ENCODE data around the gene HNRNPK.

The HNRNPK gene

GRCh38 chr9:83934569-83935275, 45.3 kb downstream of the HNRNPK start:
- TF ChIP-seq EZH2 (IDR thresholded peaks at IDR 0.05; ENCODE audit: borderline replicate concordance, low read depth, low read length, severe bottlenecking) (no peak), CTCF (IDR thresholded peaks at IDR 0.05; ENCODE audit: borderline replicate concordance, extremely low read depth, low read length, poor library complexity, severe bottlenecking) (no peak)
- Histone ChIP-seq H3K4me3 (ENCODE audit: low read depth in 1 of 2, low read length in 2 of 2) (no peak overlapping the region), H3K4me1 (ENCODE audit: insufficient read depth, low read length) (peaks cover 21% of the 10 kb centered on the region), H2AFZ (ENCODE audit: low read depth, low read length) (no peak overlapping the region), H3K27me3 (ENCODE audit: insufficient read depth, low read length, poor library complexity) (no peaks in the 10 kb centered on the region), H3K9ac (ENCODE audit: low read depth, low read length) (no peak overlapping the region), H3K36me3 (ENCODE audit: insufficient read depth, low read length) (peaks cover 5% of the 10 kb centered on the region), H4K20me1 (ENCODE audit: insufficient read depth, low read length) (no peaks in the 10 kb centered on the region), H3K9me3 (ENCODE audit: insufficient read depth, low read length, severe bottlenecking) (no peaks in the 10 kb centered on the region), H3K27ac (ENCODE audit: low read length) (no peak overlapping the region), H3K4me2 (ENCODE audit: insufficient read depth, low read length) (no peak overlapping the region), H3K79me2 (ENCODE audit: insufficient read depth, low read length) (no peaks in the 10 kb centered on the region)
- no peak for DNase-seq
- ATAC-seq (ENCODE audit: insufficient read depth, low read depth), result no peak

DNA sequence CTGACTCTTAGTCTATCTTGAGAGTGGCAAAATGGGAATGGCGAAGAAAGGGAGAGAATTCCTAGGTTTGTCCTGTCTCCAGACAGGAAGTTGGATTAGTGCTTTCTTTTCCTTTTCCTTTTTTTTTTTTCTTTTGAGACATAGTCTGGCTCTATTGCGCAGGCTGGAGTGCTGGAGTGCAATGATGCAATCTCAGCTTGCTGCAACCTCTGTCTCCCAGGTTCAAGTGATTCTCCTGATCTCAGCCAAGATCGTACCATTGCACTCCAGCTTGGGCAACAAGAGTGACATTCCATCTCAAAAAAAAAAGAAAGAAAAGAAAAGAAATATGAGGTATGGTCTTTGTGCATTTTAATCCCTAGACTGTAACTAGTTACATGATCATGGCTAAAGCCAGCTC, 46.2 kb downstream of the HNRNPK start:
- ATAC-seq (ENCODE audit: insufficient read depth, low read depth), result no peak
- no peaks in the 10 kb centered on the region for H3K27me3 ChIP-seq (ENCODE audit: insufficient read depth, low read length, poor library complexity)
- H4K20me1 ChIP-seq (ENCODE audit: insufficient read depth, low read length), result no peaks in the 10 kb centered on the region
- peaks cover 21% of the 10 kb centered on the region for H3K4me1 ChIP-seq (ENCODE audit: insufficient read depth, low read length)
- H3K79me2 ChIP-seq (ENCODE audit: insufficient read depth, low read length), result no peaks in the 10 kb centered on the region
- no peak for TF ChIP-seq EZH2 (IDR thresholded peaks at IDR 0.05; ENCODE audit: borderline replicate concordance, low read depth, low read length, severe bottlenecking)
- TF ChIP-seq CTCF (IDR thresholded peaks at IDR 0.05; ENCODE audit: borderline replicate concordance, extremely low read depth, low read length, poor library complexity, severe bottlenecking), result no peak
- no peaks in the 10 kb centered on the region; the same call in 1 of the 2 replicates for H3K36me3 ChIP-seq (ENCODE audit: insufficient read depth, low read length)
- H3K9me3 ChIP-seq (ENCODE audit: insufficient read depth, low read length, severe bottlenecking), result no peaks in the 10 kb centered on the region
- H3K27ac ChIP-seq (ENCODE audit: low read length), result no peak overlapping the region
- no peak overlapping the region for H3K4me2 ChIP-seq (ENCODE audit: insufficient read depth, low read length)
- H2AFZ ChIP-seq (ENCODE audit: low read depth, low read length), result no peak overlapping the region
- no peak for DNase-seq
- H3K9ac ChIP-seq (ENCODE audit: low read depth, low read length), result no peak overlapping the region
- no peak overlapping the region for H3K4me3 ChIP-seq (ENCODE audit: low read depth in 1 of 2, low read length in 2 of 2)

DNA sequence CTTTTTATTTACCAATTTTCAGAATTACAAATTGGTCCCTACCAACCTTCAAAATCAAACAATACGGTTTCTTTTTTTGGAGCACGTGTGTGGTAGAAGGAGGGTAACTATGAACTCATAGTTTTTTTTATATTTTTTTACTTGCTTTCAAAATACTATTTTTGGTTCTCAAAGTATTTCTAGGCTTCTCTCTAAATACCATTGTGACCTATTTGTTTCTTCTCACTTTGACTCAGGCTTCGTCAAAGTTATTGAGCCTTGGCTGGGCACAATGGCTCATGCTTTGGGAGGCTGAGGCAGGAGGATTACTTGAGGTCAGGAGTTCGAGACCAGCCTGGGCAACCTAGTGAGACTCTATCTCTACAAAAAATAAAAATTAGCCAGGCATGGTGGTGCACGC, 47.2 kb downstream of the HNRNPK start:
- H3K27me3 ChIP-seq (ENCODE audit: insufficient read depth, low read length, poor library complexity), result no peaks in the 10 kb centered on the region
- peaks cover 21% of the 10 kb centered on the region for H3K4me1 ChIP-seq (ENCODE audit: insufficient read depth, low read length)
- H3K4me3 ChIP-seq (ENCODE audit: low read depth in 1 of 2, low read length in 2 of 2), result no peak overlapping the region
- DNase-seq (no peak), ATAC-seq (ENCODE audit: insufficient read depth, low read depth) (no peak)
- H3K9ac ChIP-seq (ENCODE audit: low read depth, low read length), result no peak overlapping the region
- no peak overlapping the region for H2AFZ ChIP-seq (ENCODE audit: low read depth, low read length)
- no peak overlapping the region for H3K4me2 ChIP-seq (ENCODE audit: insufficient read depth, low read length)
- H3K9me3 ChIP-seq (ENCODE audit: insufficient read depth, low read length, severe bottlenecking), result no peaks in the 10 kb centered on the region
- no peaks in the 10 kb centered on the region for H4K20me1 ChIP-seq (ENCODE audit: insufficient read depth, low read length)
- H3K79me2 ChIP-seq (ENCODE audit: insufficient read depth, low read length), result no peaks in the 10 kb centered on the region
- H3K27ac ChIP-seq (ENCODE audit: low read length), result no peak overlapping the region
- no peak for TF ChIP-seq EZH2 (IDR thresholded peaks at IDR 0.05; ENCODE audit: borderline replicate concordance, low read depth, low read length, severe bottlenecking)
- H3K36me3 ChIP-seq (ENCODE audit: insufficient read depth, low read length), result no peaks in the 10 kb centered on the region; the same call in 1 of the 2 replicates

GRCh38 chr9:83932011-83932410, 48.0 kb downstream of the HNRNPK start:
- no peak overlapping the region for H3K27ac ChIP-seq (ENCODE audit: low read length)
- H3K4me1 ChIP-seq (ENCODE audit: insufficient read depth, low read length), result peaks cover 17% of the 10 kb centered on the region
- no peaks in the 10 kb centered on the region for H4K20me1 ChIP-seq (ENCODE audit: insufficient read depth, low read length)
- TF ChIP-seq CTCF (IDR thresholded peaks at IDR 0.05; ENCODE audit: borderline replicate concordance, extremely low read depth, low read length, poor library complexity, severe bottlenecking) (peak; percentile 9), EZH2 (IDR thresholded peaks at IDR 0.05; ENCODE audit: borderline replicate concordance, low read depth, low read length, severe bottlenecking) (no peak)
- DNase-seq, result no peak
- H3K9me3 ChIP-seq (ENCODE audit: insufficient read depth, low read length, severe bottlenecking), result no peaks in the 10 kb centered on the region
- peak overlapping the region; percentile 24; the same call in 1 of the 2 replicates for H3K4me2 ChIP-seq (ENCODE audit: insufficient read depth, low read length)
- H3K36me3 ChIP-seq (ENCODE audit: insufficient read depth, low read length), result no peaks in the 10 kb centered on the region
- H3K27me3 ChIP-seq (ENCODE audit: insufficient read depth, low read length, poor library complexity), result no peaks in the 10 kb centered on the region
- peak; percentile 82 for ATAC-seq (ENCODE audit: insufficient read depth, low read depth)
- H2AFZ ChIP-seq (ENCODE audit: low read depth, low read length), result no peak overlapping the region
- H3K79me2 ChIP-seq (ENCODE audit: insufficient read depth, low read length), result no peaks in the 10 kb centered on the region
- H3K9ac ChIP-seq (ENCODE audit: low read depth, low read length), result no peak overlapping the region
- no peak overlapping the region for H3K4me3 ChIP-seq (ENCODE audit: low read depth in 1 of 2, low read length in 2 of 2)

All from DND-41 (cell line).